H1 (cell line): ENCODE measurements around the gene ABHD11.

Experiments
- BRCA1 ChIP-seq: IDR thresholded peaks from 2 replicates; pipeline ENCODE4 v1.6.1; 2012; ENCODE audit warnings: low read depth, low read length, improper control_type of control experiment
- GTF2F1 ChIP-seq: IDR thresholded peaks from 2 replicates; pipeline ENCODE4 v1.6.1; 2012; ENCODE audit warnings: low read depth, low read length, improper control_type of control experiment, borderline replicate concordance
- JUND ChIP-seq: IDR thresholded peaks from 2 replicates; pipeline ENCODE4 v1.6.1; 2011; ENCODE audit warnings: mild to moderate bottlenecking, improper control_type of control experiment, low read length
- TF ChIP-seq, protein P1 (sequence below): IDR thresholded peaks from 2 replicates; pipeline ENCODE4 v1.6.1; 2011; ENCODE audit warnings: low read depth, mild to moderate bottlenecking, low read length; ENCODE audit not compliant: insufficient read depth

DNA sequence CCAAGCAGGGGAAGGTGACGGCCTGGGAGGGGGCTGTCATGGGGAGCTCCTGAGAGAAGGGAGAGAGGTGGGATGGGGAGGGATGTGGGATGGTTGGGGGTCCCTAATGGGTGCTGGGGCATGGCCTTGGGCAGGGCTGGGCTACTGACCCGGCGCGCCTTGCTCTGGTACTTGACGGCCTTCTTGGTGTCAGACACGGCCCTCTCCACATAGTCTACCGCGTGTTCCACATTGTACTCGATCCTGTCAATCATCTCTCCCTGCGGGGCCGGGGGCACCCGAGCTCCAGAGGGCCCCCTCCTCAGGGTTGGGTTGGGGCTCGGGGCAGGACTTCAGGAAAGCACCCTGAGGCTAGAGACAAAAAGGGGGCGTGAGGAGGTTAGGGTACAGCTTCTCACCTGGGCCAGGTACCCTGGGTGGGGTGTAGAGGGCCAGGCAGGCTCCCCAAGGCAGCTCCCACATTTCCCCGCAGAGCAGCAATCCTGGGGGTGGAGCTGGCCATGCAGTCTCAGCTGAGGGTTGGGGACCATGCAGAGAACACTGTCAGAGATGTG, 37.9 kb downstream of the ABHD11 start:
- TF ChIP-seq JUND, result no peak
- TF ChIP-seq GTF2F1, result no peak
- TF ChIP-seq, protein P1, sequence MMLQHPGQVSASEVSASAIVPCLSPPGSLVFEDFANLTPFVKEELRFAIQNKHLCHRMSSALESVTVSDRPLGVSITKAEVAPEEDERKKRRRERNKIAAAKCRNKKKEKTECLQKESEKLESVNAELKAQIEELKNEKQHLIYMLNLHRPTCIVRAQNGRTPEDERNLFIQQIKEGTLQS, result no peak
- no peak for TF ChIP-seq BRCA1
